DND-41 (cell line): ENCODE data around the gene CCL11.

Source experiments
- CTCF ChIP-seq: IDR thresholded peaks from 2 replicates; pipeline ENCODE4 v1.5.1; 2012; ENCODE audit warnings: borderline replicate concordance, low read length, moderate library complexity, mild to moderate bottlenecking; ENCODE audit not compliant: poor library complexity, severe bottlenecking; ENCODE audit errors: extremely low read depth
- EZH2 ChIP-seq: IDR thresholded peaks from 3 replicates; pipeline ENCODE4 v1.6.1; 2012; ENCODE audit warnings: borderline replicate concordance, low read depth, mild to moderate bottlenecking, moderate library complexity, low read length, inconsistent platforms; ENCODE audit not compliant: severe bottlenecking

GRCh38 chr17:34299956-34300577 is 14.5 kb downstream of the CCL11 start:
- TF ChIP-seq CTCF = no peak
- TF ChIP-seq EZH2 = no peak
